Heart left ventricle (tissue), 16 donors: ENCODE data around the gene DAB2. TPM values are rescaled to one million over a fixed set of nuclear protein-coding genes. Genes with fewer than 3 reads are reported as not detected.

Experiments used
- ATAC-seq, 4 donors: fragments of 200-7000 bp; cut with Tn5 transposase; one replicate each; pipeline ENCODE4 v1.9.1; 2020 to 2022; ENCODE audit warnings: moderate library complexity in 4 of 4, mild to moderate bottlenecking in 3 of 4, moderate number of reproducible peaks in 1 of 4
- DNase-seq, 5 donors: peaks; one replicate each; pipeline ENCODE4 v3.0.0-alpha.2; 2020
- H3K27ac ChIP-seq, 12 donors: fragments of 200-600 bp; sonication (generic) in 4 of 12; one replicate each; pipeline versions ENCODE4 v1.5.0 to v1.8.0; 2016 to 2022; ENCODE audit warnings: mild to moderate bottlenecking in 2 of 12
- H3K27me3 ChIP-seq, 9 donors: fragments of 200-600 bp; sonication (generic) in 2 of 9; one replicate each; pipeline versions ENCODE4 v1.5.1 to v1.8.0; 2016 to 2022; ENCODE audit warnings: mild to moderate bottlenecking in 3 of 9
- H3K36me3 ChIP-seq, 9 donors: fragments of 200-600 bp; sonication (generic) in 2 of 9; one replicate each; pipeline versions ENCODE4 v1.5.0 to v1.8.0; 2018 to 2022; ENCODE audit warnings: mild to moderate bottlenecking in 2 of 9
- H3K4me1 ChIP-seq, 12 donors: fragments of 200-600 bp; sonication (generic) in 4 of 12; one replicate each; pipeline versions ENCODE4 v1.5.0 to v1.8.0; 2016 to 2022; ENCODE audit warnings: mild to moderate bottlenecking in 3 of 12
- H3K4me3 ChIP-seq, 12 donors: fragments of 200-600 bp; sonication (generic) in 4 of 12; one replicate each; pipeline versions ENCODE4 v1.5.0 to v1.8.0; 2017 to 2022; ENCODE audit warnings: mild to moderate bottlenecking in 9 of 12, moderate library complexity in 4 of 12
- H3K9me3 ChIP-seq, 12 donors: fragments of 200-600 bp; sonication (generic) in 4 of 12; one replicate each; pipeline versions ENCODE4 v1.5.0 to v1.8.0; 2016 to 2022; ENCODE audit warnings: mild to moderate bottlenecking in 1 of 12
- POLR2A ChIP-seq, 2 donors: fragments of 450-650 bp; IDR thresholded peaks; one replicate each; pipeline ENCODE4 v1.6.1; 2017; ENCODE audit warnings: antibody characterized with exemption in 2 of 2, mild to moderate bottlenecking in 2 of 2, moderate library complexity in 2 of 2
- WGBS, 4 donors: extraction: QIAGEN DNeasy Blood & Tissue Kit in 2 of 4; methylation state at CpG; one replicate each; pipeline versions ENCODE4 v1.1.5 to v1.1.7; 2013 to 2018; 5-methylcytosine and 5-hydroxymethylcytosine counted together
- intact Hi-C, 10 donors: fragments of 100-400 bp; cut with DNase I; formaldehyde crosslinking; loops; one replicate each; pipeline versions ENCODE4 v1.11.1 to v1.14.2; 2022
- polyA plus RNA-seq, 2 donors: library from polyadenylated mRNA; stranded (reverse); fragments of 200-250 nt; gene quantifications; one replicate each; pipeline ENCODE4 v1.2.3, GENCODE V29; 2013
- total RNA-seq, 9 donors: library from RNA; depleted of rRNA in 2 of 9; stranded (reverse); fragments of >200 nt in 2 of 9; fragmentation: NEBNext Ultra II Directional in 3 of 9; extraction: Animal tissue kit (Norgen Biotek cat#: 25700) in 3 of 9; gene quantifications; one replicate each; pipeline versions ENCODE4 v1.1.0 to v1.2.4, GENCODE V29; 2016 to 2023
- TF ChIP-seq, protein P1 (sequence below), 12 donors: fragments of 200-600 bp; sonication (generic) in 4 of 12; IDR thresholded peaks; one replicate each; pipeline versions ENCODE4 v1.5.0 to v1.8.0; 2018 to 2022; ENCODE audit warnings: antibody characterized with exemption in 12 of 12, mild to moderate bottlenecking in 5 of 12
- donor health status: ischemic (EF 13 %, LVEDD 7.1; RV severe dilation, severe dysfunction).
- donor health status: healthy with polysubstance abuse.
- donor health status: DM: no; HTN: yes; CAD: no.
- donor health status: DM: no; HTN: no; CAD: no.
- donor health status: ischemic (EF 25% LVEDD 6.9; RV normal size, moderate dysfunction).
- donor health status: ischemic (EF 25% LVEDD 5.7; RV mildly dilated, moderate dysfunction).
- donor health status: healthy.
- donor health status: DM: yes; HTN: yes; CAD: no.
- donor health status: ischemic (EF 35%, LVEDD 5.7; RV mildly dilated, moderate dysfunction).
- donor health status: nonischemic (EF 11% LVEDD 7.7; RV severe dilation, severe dysfunction).
- donor health status: DM: yes; HTN: yes; CAD: no.
- donor health status: PGD.
- donor health status: ischemic (EF 29% LVEDD 5.4; RV normal size, mild dysfunction).
- donor health status: nonischemic (EF 23%, LVEDD 6.1; RV moderate dilation, normal function).

Gene DAB2
- total and polyA plus RNA-seq, 11 donors: 7.8 to 157 (median 24.9) TPM

DNA sequence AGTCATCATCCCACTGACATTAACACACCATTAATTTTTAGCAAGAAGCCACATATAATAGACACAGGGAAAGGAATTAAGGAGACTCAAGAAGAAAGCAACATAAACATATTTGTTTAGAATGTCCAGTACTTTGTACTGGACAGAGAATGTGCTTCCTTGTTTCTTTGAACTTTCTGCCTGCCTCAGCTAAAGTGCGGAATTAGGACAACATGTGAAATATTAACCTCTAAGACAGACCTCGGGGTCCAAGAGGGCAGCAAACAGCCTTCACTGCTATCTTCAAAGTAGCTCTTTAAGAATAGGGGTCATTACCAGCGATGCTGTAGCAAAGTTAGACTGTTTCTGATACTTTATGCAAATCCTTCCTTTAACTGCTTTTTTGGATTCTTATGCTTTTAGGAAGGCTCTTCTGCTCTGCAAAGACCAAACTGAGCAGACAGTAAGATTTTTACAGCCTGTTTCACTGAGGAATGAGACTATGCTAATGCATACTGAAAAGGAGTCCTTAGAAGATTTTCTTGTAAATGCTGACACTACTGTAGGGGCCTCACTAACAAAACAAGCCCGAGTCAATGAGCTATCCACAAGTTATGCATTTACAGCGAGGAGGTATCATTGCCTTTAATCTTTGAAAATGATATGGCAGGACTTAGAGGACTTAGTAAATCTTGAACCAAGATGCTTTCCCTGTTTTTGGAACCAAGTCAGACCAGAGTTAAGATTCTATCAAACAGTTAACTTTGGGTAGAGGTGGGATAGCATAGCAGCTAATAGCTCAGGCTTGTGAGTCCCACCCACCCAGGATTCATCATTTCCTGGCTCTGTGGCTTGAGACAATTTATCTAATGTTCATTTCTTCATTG lies 23.8 kb downstream of the DAB2 start:
- Histone ChIP-seq H3K4me1 (peaks cover 0 to 74% (median 22%) of the 10 kb centered on the region in 12 donors), H3K9me3 (no peaks in the 10 kb centered on the region), H3K27me3 (no peaks in the 10 kb centered on the region), H3K36me3 (peaks cover 0 to 26% (median 8%) of the 10 kb centered on the region in 9 donors), H3K27ac (peak overlapping the region in 5 of 12 donors; percentile 47 to 91 (median 76)), H3K4me3 (no peak overlapping the region)
- WGBS, 4 donors: 73 to 89% (median 81%) methylated on average over 5 of the region's 5 CpGs
- no peak for DNase-seq
- TF ChIP-seq POLR2A (IDR thresholded peaks at IDR 0.05): no peak
- TF ChIP-seq, protein P1, sequence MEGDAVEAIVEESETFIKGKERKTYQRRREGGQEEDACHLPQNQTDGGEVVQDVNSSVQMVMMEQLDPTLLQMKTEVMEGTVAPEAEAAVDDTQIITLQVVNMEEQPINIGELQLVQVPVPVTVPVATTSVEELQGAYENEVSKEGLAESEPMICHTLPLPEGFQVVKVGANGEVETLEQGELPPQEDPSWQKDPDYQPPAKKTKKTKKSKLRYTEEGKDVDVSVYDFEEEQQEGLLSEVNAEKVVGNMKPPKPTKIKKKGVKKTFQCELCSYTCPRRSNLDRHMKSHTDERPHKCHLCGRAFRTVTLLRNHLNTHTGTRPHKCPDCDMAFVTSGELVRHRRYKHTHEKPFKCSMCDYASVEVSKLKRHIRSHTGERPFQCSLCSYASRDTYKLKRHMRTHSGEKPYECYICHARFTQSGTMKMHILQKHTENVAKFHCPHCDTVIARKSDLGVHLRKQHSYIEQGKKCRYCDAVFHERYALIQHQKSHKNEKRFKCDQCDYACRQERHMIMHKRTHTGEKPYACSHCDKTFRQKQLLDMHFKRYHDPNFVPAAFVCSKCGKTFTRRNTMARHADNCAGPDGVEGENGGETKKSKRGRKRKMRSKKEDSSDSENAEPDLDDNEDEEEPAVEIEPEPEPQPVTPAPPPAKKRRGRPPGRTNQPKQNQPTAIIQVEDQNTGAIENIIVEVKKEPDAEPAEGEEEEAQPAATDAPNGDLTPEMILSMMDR (IDR thresholded peaks at IDR 0.05): no peak
- intact Hi-C loops: no loop called here
- ATAC-seq: no peak

DNA sequence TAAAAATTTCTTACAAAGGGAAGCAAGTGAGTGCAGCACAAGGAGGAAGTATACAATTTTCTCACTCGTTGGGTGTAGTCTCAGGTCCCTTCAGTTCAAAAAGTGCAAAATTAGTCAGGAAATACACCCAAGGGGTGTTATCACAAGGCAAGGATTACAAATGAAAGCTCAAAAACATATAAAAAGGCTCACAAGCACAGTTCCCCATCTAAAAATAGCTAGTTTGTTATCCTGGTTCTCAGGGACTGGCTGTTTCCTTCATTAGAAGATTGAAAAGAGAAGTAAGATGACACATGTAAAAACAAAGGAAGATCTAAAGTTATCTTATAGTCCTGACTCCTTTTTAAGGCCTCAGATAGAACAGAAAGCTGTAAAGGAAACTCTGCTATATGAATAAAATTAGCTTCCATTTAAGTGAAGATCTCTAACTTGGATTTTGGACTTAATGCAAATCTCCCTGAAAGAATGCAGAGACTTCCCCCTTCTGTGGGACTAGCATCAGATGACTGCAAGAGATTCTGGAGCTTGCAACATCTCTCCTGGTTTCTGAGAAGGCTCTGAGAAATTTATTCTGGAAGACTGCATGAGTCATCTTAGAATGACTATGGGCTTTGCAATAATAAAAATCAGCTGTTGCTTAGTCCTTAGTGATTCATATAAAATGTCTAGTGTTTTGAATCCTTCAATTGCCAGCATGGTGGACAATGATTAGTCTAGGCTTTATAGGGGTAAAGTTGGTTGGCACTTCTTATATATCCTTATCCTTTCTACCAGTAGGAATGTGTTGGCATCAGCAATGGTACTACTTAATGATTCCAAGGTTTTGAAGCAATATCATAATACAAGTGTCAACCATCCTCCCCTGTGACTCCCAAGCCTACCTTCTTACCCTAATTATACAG lies 25.4 kb downstream of the DAB2 start:
- Histone ChIP-seq H3K9me3 (no peaks in the 10 kb centered on the region), H3K27ac (peak overlapping the region in 11 of 12 donors; percentile 27 to 91 (median 63)), H3K36me3 (peaks cover 0 to 27% (median 10%) of the 10 kb centered on the region in 9 donors), H3K4me1 (peaks cover 0 to 81% (median 24%) of the 10 kb centered on the region in 12 donors), H3K27me3 (no peaks in the 10 kb centered on the region), H3K4me3 (peak overlapping the region in 2 of 12 donors; percentile 5 to 6)
- intact Hi-C loops: no loop called here
- no peak for DNase-seq
- peak; percentile 74 to 94 (median 91) for ATAC-seq
- 30 to 52% (median 40%) methylated on average over 1 of the region's 1 CpG for WGBS, 4 donors
- TF ChIP-seq POLR2A (IDR thresholded peaks at IDR 0.05): no peak
- TF ChIP-seq, protein P1 (IDR thresholded peaks at IDR 0.05): no peak

DNA sequence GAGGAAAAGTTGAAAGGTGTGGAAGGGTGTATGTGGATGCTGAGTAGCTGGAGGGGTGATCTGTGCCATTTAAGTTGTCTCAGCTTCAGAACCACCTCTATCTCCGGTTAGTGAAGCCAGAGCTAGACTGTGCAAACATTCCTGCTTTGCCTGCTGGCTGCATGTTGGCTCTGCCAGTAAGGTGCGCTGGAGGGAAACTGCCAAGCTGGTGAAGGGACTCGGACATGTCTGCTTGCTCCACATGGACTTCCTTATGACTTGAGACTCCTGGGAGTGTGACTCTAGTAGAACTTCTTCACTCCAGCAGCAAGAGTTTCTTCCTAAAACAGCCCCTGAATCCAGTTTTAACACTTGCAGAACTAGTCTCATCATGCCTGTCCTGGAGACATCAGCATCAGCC lies 27.9 kb downstream of the DAB2 start:
- ATAC-seq (no peak), DNase-seq (no peak)
- H3K27me3 ChIP-seq: no peaks in the 10 kb centered on the region
- H3K36me3 ChIP-seq: peaks cover 0 to 41% (median 33%) of the 10 kb centered on the region in 9 donors
- peaks cover 0 to 66% (median 24%) of the 10 kb centered on the region in 12 donors for H3K4me1 ChIP-seq
- TF ChIP-seq, protein P1 (IDR thresholded peaks at IDR 0.05): no peak
- no peak for TF ChIP-seq POLR2A (IDR thresholded peaks at IDR 0.05)
- no peak overlapping the region for H3K4me3 ChIP-seq
- 86 to 98% (median 94%) methylated on average over 3 of the region's 3 CpGs for whole genome bisulfite sequencing, 4 donors
- H3K9me3 ChIP-seq: no peaks in the 10 kb centered on the region
- intact Hi-C loops: no loop called here
- peak overlapping the region in 2 of 12 donors; percentile 14 to 91 for H3K27ac ChIP-seq

DNA sequence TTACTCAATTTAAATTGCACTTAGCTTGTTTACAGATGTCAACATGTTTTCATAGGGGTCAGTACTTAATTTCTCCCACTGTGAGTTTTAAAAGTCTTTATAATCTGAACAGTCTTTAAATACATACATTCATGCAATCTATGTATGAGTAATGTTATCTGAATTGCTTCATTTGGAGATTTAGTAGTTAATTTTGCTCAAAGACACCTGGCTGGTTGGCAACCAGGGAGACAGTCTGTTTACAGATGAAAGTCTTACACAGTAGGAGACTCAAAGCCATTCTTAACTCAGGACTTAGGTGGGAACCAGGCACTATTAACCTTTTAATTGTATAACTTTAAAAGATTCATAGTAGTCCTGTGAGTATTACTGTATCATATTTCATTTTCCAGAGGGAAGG lies 29.3 kb downstream of the DAB2 start:
- H3K36me3 ChIP-seq: peaks cover 0 to 54% (median 46%) of the 10 kb centered on the region in 9 donors
- no peak overlapping the region for H3K4me3 ChIP-seq
- no peaks in the 10 kb centered on the region for H3K9me3 ChIP-seq
- H3K4me1 ChIP-seq: peaks cover 0 to 54% (median 19%) of the 10 kb centered on the region in 12 donors
- H3K27ac ChIP-seq: no peak overlapping the region
- DNase-seq (no peak), ATAC-seq (no peak)
- no peaks in the 10 kb centered on the region for H3K27me3 ChIP-seq
- TF ChIP-seq POLR2A (IDR thresholded peaks at IDR 0.05): no peak
- TF ChIP-seq, protein P1 (IDR thresholded peaks at IDR 0.05): no peak
- intact Hi-C loops: no loop called here
